Upper lobe of left lung (tissue), 6 donors: Measurements from ENCODE around the gene OPCML. TPM values are rescaled to one million over a fixed set of nuclear protein-coding genes. Genes with fewer than 3 reads are reported as not detected.

Experiments
- ATAC-seq, 2 donors: fragments of 200-7000 bp; cut with Tn5 transposase; one replicate each; pipeline ENCODE4 v1.9.1; 2022; ENCODE audit warnings: mild to moderate bottlenecking in 2 of 2, moderate library complexity in 2 of 2; ENCODE audit not compliant: low FRiP score in 2 of 2
- DNase-seq, 2 donors: peaks; one replicate each; pipeline ENCODE4 v3.0.0-alpha.2; 2019 to 2020
- H3K27ac ChIP-seq, 4 donors: fragments of 200-600 bp; sonication (generic); one replicate each; pipeline ENCODE4 v1.5.1; 2016 to 2019
- H3K27me3 ChIP-seq, 4 donors: fragments of 200-600 bp; sonication (generic); one replicate each; pipeline ENCODE4 v1.5.1; 2017 to 2019
- H3K36me3 ChIP-seq, 4 donors: fragments of 200-600 bp; sonication (generic); one replicate each; pipeline ENCODE4 v1.5.1; 2016 to 2019
- H3K4me1 ChIP-seq, 4 donors: fragments of 200-600 bp; sonication (generic); one replicate each; pipeline ENCODE4 v1.5.1; 2018 to 2019
- H3K4me3 ChIP-seq, 4 donors: fragments of 200-600 bp; sonication (generic); one replicate each; pipeline ENCODE4 v1.5.1; 2017 to 2019; ENCODE audit warnings: mild to moderate bottlenecking in 2 of 4, moderate library complexity in 1 of 4
- H3K9me3 ChIP-seq, 4 donors: fragments of 200-600 bp; sonication (generic); one replicate each; pipeline ENCODE4 v1.5.1; 2018 to 2019
- CTCF ChIP-seq, 6 experiments: fragments of 450-650 bp in 4 of 6; fragments of 200-600 bp in 2 of 6; sonication (generic) in 2 of 6; IDR thresholded peaks; one replicate each; pipeline ENCODE4 v1.5.1; 2016 to 2019; ENCODE audit warnings: antibody characterized with exemption in 6 of 6
- EP300 ChIP-seq, 4 donors: sonication (generic); formaldehyde crosslinking; IDR thresholded peaks; one replicate each; pipeline ENCODE4 v1.5.1; 2017; ENCODE audit warnings: antibody characterized with exemption in 4 of 4, control low read depth in 2 of 4
- POLR2A ChIP-seq, 4 donors: fragments of 450-650 bp; IDR thresholded peaks; one replicate each; pipeline ENCODE4 v1.5.1; 2016 to 2017; ENCODE audit warnings: antibody characterized with exemption in 4 of 4, mild to moderate bottlenecking in 2 of 4
- POLR2AphosphoS5 ChIP-seq, 2 donors: sonication (generic); formaldehyde crosslinking; IDR thresholded peaks; one replicate each; pipeline ENCODE4 v1.5.1; 2017; ENCODE audit warnings: antibody characterized with exemption in 2 of 2
- WGBS, 2 donors: methylation state at CpG; one replicate each; pipeline ENCODE4 v1.1.5; 2017 to 2018; 5-methylcytosine and 5-hydroxymethylcytosine counted together
- total RNA-seq, 6 donors: library from RNA; depleted of rRNA in 4 of 6; stranded (reverse); fragments of >200 nt in 4 of 6; gene quantifications; one replicate each; pipeline versions ENCODE4 v1.1.0 to v1.2.1, GENCODE V29; 2016 to 2021
- donor health status: DM: no; HTN: no; CAD: no; lungs with moderate emphysema.
- donor health status: DM: no; HTN: yes; CAD: no; lungs with severe emphysema.

Gene OPCML
- total RNA-seq, 6 donors from 2014 or later, result 0.10 TPM; not detected in 5

GRCh38 chr11:132499661-132500060 lies 1032.6 kb downstream of the OPCML start:
- H3K27me3 ChIP-seq, result no peaks in the 10 kb centered on the region
- 57 to 74% methylated on average over 3 of the region's 3 CpGs for WGBS, 2 donors
- H3K36me3 ChIP-seq, result no peaks in the 10 kb centered on the region
- TF ChIP-seq CTCF (IDR thresholded peaks at IDR 0.05) (no peak), POLR2AphosphoS5 (IDR thresholded peaks at IDR 0.05) (no peak), EP300 (IDR thresholded peaks at IDR 0.05) (no peak)
- no peak overlapping the region for H3K4me3 ChIP-seq
- DNase-seq, result no peak
- H3K27ac ChIP-seq, result no peak overlapping the region
- no peaks in the 10 kb centered on the region for H3K9me3 ChIP-seq
- no peak for ATAC-seq
- no peaks in the 10 kb centered on the region for H3K4me1 ChIP-seq

- no peaks in the 10 kb centered on the region for H3K9me3 ChIP-seq
- no peaks in the 10 kb centered on the region for H3K4me1 ChIP-seq
- no peaks in the 10 kb centered on the region for H3K36me3 ChIP-seq
- ATAC-seq (no peak), DNase-seq (no peak)
- TF ChIP-seq POLR2AphosphoS5 (IDR thresholded peaks at IDR 0.05) (no peak), POLR2A (IDR thresholded peaks at IDR 0.05) (no peak), EP300 (IDR thresholded peaks at IDR 0.05) (no peak), CTCF (IDR thresholded peaks at IDR 0.05) (no peak)
- H3K4me3 ChIP-seq, result no peak overlapping the region
- no peak overlapping the region for H3K27ac ChIP-seq
- no peaks in the 10 kb centered on the region for H3K27me3 ChIP-seq
These were observed 1036.0 kb downstream of the OPCML start for GRCh38 chr11:132496341-132496740.

GRCh38 chr11:132493801-132494200 lies 1038.5 kb downstream of the OPCML start:
- DNase-seq (no peak), ATAC-seq (no peak)
- TF ChIP-seq POLR2A (IDR thresholded peaks at IDR 0.05) (no peak), CTCF (IDR thresholded peaks at IDR 0.05) (no peak), POLR2AphosphoS5 (IDR thresholded peaks at IDR 0.05) (no peak), EP300 (IDR thresholded peaks at IDR 0.05) (no peak)
- Histone ChIP-seq H3K36me3 (no peaks in the 10 kb centered on the region), H3K4me3 (no peak overlapping the region), H3K27ac (no peak overlapping the region), H3K9me3 (no peaks in the 10 kb centered on the region), H3K27me3 (no peaks in the 10 kb centered on the region), H3K4me1 (no peaks in the 10 kb centered on the region)
- WGBS, 2 donors, result 53 to 56% methylated on average over 4 of the region's 4 CpGs

- 64 to 71% methylated on average over 5 of the region's 5 CpGs for WGBS, 2 donors
- TF ChIP-seq POLR2A (IDR thresholded peaks at IDR 0.05) (no peak), POLR2AphosphoS5 (IDR thresholded peaks at IDR 0.05) (no peak), CTCF (IDR thresholded peaks at IDR 0.05) (no peak), EP300 (IDR thresholded peaks at IDR 0.05) (no peak)
These were observed 1041.3 kb downstream of the OPCML start for GRCh38 chr11:132490978-132491377.

GRCh38 chr11:132486060-132486459 lies 1046.2 kb downstream of the OPCML start:
- no peaks in the 10 kb centered on the region for H3K36me3 ChIP-seq
- TF ChIP-seq POLR2A (IDR thresholded peaks at IDR 0.05) (no peak), POLR2AphosphoS5 (IDR thresholded peaks at IDR 0.05) (no peak), EP300 (IDR thresholded peaks at IDR 0.05) (no peak), CTCF (IDR thresholded peaks at IDR 0.05) (no peak)
- DNase-seq (no peak), ATAC-seq (no peak)
- peaks cover 0 to 8% (median 3%) of the 10 kb centered on the region in 4 donors for H3K9me3 ChIP-seq
- H3K27me3 ChIP-seq, result no peaks in the 10 kb centered on the region
- H3K27ac ChIP-seq, result no peak overlapping the region
- H3K4me3 ChIP-seq, result no peak overlapping the region
- H3K4me1 ChIP-seq, result no peaks in the 10 kb centered on the region
- 83 to 96% methylated on average over 1 of the region's 1 CpG for WGBS, 2 donors

More at GRCh38 chr11:132490978-132491377, 1041.3 kb downstream of the OPCML start:
- H3K4me1 ChIP-seq, result no peaks in the 10 kb centered on the region
- H3K27ac ChIP-seq, result no peak overlapping the region
- peaks cover 0 to 2% (median 0%) of the 10 kb centered on the region in 4 donors for H3K9me3 ChIP-seq
- no peak for DNase-seq
- ATAC-seq, result peak in 1 of 2 donors; percentile 75
- H3K27me3 ChIP-seq, result no peaks in the 10 kb centered on the region
- no peaks in the 10 kb centered on the region for H3K36me3 ChIP-seq
- H3K4me3 ChIP-seq, result no peak overlapping the region
